ENCODE data around the gene MIF.
"Not testable (repeated sequence)": the region's sequence is repeated elsewhere in the genome, so short reads cannot be mapped to it uniquely, and the experiment has no call there.

Gene MIF

GRCh38 chr22:23893945-23894709 is at the start of gene MIF:
Gene MIF (plus strand): TSS chr22:23894383. CDS start chr22:23894475, 92 bp downstream.
- DNase-seq: peak; percentile 88 to 95 (median 90)

DNA sequence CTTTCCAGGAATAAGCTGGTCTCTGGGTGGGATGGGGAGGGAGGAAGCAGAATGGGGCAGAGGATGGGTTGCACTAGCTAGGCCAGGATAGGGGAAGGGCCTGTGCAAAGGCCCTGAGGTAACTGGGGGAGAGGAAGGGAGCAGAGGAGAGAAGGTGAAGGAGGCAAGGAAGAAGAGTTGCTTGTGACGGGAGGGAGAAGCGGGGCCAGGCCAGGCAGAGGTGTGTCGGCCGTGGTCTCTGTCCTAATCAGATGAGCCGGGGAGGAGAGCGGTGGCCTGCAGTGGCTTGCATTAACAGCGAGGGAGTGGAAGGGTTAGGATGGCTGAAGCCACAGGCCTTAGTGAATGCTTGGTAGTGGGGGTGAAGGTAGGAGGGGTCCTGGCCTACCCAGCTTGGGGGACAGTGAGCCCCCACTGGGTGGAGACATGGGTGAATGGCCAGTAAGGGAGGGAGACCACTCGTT is 49.4 kb upstream of the MIF start:
- no peak for DNase-seq

DNA sequence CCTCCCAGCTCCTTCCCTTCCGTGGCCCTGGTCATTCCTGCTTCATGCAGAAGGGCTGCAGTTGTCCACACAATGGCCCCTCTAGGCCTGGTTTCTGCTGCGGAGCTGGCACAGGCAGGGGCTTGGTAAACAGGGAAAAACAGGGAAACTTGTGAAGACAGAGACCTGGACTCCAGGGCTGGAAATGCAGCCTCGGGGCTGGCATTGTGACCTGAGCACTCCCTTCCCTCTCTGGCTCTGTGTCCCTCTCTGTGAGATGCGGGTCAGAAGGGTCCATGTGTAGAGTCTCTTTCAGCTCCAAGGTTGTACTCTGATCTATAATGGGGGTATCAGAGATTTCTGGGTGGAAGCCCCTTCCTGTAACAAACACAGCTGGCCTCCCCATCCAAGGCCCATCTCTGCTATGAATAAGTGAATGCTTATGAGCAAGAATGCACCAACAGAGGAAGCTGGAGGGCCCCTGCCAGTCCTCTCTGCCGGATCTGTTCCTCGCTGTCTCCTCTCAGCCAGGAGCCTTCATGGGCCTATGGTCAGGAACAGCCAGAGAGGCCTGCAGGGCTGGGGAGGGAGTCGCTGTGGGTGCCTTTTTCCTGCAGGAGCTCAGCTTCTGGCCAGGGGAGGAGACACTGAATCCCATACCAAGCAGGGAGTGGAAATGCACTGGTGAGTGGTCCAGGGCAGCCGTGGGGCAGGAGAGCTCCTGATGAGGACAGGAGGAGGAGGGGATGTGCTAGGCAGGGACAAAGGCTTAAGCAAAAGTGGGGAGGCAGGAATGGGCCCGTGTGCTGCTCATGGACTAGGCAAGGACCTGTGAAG is 48.7 kb upstream of the MIF start:
- no peak for DNase-seq

GRCh38 chr22:23846081-23846469 is 48.1 kb upstream of the MIF start:
- DNase-seq: no peak

- DNase-seq: no peak
Measured at GRCh38 chr22:23847310-23847920, 46.8 kb upstream of the MIF start.

DNA sequence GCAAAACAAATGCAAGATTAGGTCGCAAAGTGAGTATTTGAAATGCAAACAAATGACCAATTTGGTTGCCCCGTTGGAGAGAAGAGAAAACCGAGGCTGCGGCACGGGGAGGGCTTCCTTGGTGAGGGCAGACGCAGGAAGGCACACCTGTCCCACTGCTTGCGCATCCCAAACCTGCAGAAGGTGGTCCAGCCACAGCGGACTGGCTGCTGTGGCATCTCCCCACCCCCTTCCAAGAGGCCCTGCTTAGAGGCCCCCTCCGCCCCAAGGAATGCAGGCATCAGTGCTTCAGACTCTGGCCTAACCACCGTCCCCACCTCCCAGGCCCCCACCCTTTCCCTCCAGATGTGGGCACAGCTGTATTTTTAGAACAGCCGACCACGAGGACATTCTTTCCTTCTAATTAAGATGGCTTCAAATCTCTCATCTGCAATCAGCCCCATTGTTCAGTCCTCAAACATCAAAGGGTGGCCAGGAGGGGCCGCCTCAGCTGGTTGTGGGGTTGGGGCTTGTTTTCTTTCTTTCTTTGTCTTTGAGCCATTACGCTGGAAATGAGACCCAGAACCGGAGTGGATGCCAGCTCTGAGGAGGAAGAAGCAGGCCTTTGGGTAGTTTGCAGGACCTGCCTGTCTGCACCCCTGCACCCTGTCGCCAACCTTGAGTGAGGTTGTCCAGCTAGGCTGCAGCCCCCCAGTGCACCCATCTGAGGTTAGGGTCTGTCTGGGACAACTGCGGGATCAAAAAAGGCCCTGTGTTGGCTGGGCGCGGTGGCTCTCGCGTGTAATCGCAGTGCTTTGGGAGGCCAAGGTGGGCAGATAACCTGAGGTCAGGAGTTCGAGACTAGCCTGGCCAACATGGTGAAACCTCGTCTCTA is 46.0 kb upstream of the MIF start:
- DNase-seq: no peak

DNA sequence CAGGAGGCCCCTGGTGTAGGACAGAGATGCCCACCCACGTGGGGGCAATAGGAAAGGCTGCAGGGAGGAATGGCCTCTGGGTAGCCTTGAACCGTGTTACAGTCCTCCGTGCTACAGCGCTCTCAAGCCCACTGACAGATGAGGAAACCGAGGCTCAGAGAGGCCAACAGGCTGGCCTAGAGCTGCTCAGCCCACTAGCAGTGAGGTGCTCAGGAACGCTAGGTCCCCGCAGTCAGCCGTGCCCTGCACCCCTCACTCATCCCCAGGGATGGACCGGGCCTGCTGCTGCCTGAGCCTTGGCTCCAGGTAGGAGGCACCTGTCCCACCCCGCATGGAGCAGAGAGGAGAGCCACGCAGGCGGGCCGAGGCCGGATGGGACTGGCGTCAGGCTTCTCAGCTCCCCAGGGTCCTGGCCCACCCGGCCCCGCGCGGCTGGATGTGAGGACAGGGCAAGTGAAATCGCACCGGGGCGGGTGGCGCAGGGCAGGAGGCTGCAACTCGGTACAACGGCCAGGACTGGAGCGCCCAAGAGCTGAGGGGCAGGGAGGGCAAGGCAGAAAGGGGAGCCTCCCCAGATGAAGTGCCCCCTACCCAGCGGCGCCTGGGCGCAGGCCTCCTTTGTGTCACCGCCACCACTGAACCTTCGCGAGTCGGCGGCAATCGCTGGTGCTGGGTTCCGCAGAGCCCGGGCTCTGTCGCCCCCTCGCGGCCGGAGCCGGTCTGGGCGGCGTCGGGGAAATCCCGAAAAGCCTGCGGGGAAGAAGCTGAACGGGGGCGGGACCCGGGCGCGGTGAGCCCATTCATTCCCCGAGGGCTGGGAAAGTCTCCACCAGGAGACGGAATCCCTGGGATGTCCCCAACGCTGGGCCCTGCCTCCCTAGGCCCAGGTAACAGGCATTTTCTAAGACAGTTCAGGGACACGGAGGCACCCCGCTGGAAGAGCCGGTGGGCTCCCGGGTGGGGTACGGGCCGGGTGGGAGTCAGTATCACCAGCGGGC is 44.9 kb upstream of the MIF start:
- DNase-seq: peak; percentile 64 to 81 (median 75)

GRCh38 chr22:23850136-23850611 is 44.0 kb upstream of the MIF start:
- DNase-seq: no peak

- peak; percentile 38 to 85 (median 78) for DNase-seq
Measured at GRCh38 chr22:23856721-23857605, 37.2 kb upstream of the MIF start.

- peak; percentile 93 to 97 (median 97) for DNase-seq
Measured at GRCh38 chr22:23857606-23858483, 36.3 kb upstream of the MIF start, which contains the start of gene SLC2A11. Gene SLC2A11 (plus strand): TSS chr22:23857875. CDS start chr22:23858000, 125 bp downstream.

- DNase-seq: no peak
Measured at GRCh38 chr22:23858484-23858815, 35.7 kb upstream of the MIF start.

DNA sequence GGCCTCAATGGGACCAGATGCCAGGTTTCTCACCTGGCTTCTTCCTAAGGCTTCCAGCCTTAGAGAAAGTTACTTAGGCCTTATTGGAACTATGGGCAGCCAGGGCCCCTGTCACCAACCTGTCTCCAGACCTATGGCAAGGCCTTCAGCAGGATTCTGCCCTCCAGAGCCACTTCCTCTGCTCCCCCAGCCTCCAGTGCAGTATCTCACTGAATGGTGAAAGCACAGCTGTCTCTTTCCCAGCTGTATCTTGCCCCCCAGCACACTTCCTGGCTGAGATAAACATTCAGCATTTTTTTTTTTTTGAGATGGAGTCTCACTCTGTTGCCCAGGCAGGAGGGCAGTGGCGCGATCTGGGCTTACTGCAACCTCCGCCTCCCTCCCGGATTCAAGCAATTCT is 35.0 kb upstream of the MIF start:
- no peak for DNase-seq

DNA sequence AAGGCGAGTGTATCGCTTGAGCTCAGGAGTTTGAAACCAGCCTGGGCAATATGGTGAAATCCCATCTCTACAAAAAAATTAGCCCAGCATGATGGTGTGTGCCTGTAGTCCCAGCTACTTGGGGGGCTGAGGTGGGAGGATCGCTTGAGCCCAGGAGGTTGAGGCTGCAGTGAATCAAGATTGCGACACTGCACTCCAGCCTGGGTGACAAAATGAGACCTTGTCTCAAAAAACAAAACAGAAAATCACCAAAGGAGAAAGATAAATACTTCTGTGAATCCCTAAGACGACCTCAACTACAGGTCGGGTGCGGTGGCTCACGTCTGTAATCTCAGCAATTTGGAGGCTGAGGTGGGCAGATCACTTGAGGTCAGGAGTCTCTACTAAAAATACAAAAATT is 34.0 kb upstream of the MIF start:
- DNase-seq: not testable (repeated sequence)

DNA sequence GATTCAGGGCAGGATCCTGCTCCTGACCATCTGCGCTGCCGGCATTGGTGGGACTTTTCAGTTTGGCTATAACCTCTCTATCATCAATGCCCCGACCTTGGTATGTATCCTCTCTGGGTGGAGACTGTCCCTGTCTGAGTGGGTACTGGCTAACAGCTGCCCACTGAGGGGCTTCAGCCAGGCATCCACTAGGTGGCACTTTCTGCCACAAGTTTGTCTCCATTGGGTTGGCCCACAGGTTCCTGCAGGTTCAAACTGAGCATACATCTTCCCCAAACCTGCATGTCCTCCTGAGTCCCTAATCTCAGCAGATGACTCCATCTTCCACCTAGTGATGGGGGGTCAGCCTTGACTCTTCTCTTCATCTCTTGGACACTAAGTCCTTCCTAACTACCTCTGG is 32.1 kb upstream of the MIF start:
- DNase-seq: peak in 2 of 3 experiments; percentile 8 to 28

- DNase-seq: not testable (repeated sequence)
Measured at GRCh38 chr22:23864499-23865154, 29.6 kb upstream of the MIF start.

DNA sequence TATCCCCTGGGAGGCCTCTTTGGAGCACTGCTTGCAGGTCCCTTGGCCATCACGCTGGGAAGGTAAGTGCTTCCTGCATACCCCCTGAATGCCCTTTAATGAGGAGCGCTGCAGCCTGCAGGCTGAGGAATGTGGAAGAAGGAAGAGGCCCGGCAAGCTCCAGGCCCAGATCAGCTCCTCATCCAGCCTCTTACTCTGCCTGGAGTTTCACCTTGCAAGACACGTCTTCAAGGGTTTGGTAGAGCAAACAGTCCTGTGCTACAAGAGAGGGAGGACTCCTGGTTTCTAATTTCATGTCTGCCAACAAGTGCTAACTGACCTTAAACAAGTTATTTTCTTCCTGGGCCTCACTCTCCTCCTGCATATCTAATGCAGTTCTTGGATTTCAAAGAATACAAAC is 25.6 kb upstream of the MIF start:
- DNase-seq: no peak

DNA sequence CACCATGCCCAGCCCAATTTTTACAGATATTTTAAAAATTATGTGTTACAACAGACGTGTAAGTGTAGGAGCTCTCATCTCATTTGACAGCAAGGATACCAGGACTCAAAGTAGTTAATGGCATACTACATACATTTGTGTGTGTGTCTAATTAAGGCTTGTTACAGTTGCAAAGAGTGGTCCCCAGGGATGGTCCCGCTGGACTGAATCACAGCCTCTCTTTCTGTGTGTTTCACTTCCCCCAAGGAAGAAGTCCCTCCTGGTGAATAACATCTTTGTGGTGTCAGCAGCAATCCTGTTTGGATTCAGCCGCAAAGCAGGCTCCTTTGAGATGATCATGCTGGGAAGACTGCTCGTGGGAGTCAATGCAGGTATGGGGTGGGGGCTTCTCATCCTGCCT is 19.3 kb upstream of the MIF start:
- peak in 1 of 3 experiments; percentile 19 for DNase-seq

- DNase-seq: no peak
Measured at GRCh38 chr22:23875801-23876200, 18.4 kb upstream of the MIF start.

Measured in NCI-H1417 (cell line).